Mammary epithelial cell (primary cell): ENCODE measurements around the gene SIN3A.

Experiments used
- CTCF ChIP-seq, 2 donors: IDR thresholded peaks in 1 of 2; conservative IDR thresholded peaks in 1 of 2; 2 replicates each; pipeline ENCODE4 v1.5.1; 2011 to 2012; ENCODE audit warnings: inconsistent platforms in 2 of 2, low read length in 2 of 2, mild to moderate bottlenecking in 2 of 2, control low read depth in 1 of 2, low read depth in 1 of 2; ENCODE audit not compliant: insufficient read depth in 1 of 2; ENCODE audit errors: extremely low read depth in 1 of 2
- EZH2 ChIP-seq: IDR thresholded peaks from 2 replicates; pipeline ENCODE4 v1.6.1; 2012; ENCODE audit warnings: low read length, inconsistent platforms, borderline replicate concordance

- TF ChIP-seq CTCF (conservative IDR thresholded peaks at IDR 0.05 in 1 of 2, IDR thresholded peaks at IDR 0.05 in 1 of 2; ENCODE audit: extremely low read depth in 1 of 2, insufficient read depth in 1 of 2, low read depth in 1 of 2, low read length in 2 of 2) (no peak), EZH2 (no peak)
Measured at GRCh38 chr15:75451674-75452363, at the start of gene SIN3A.
